WI38 (cell line): ENCODE results near the gene STEAP3.

Source experiments
- H3K4me3 ChIP-seq: 2 replicates; pipeline ENCODE4 v1.5.1; 2011; ENCODE audit warnings: low read depth, mild to moderate bottlenecking, control low read depth, low read length
- TF ChIP-seq, protein P1 (sequence below): IDR thresholded peaks from 2 replicates; pipeline ENCODE4 v1.5.1; 2012; ENCODE audit warnings: low read depth, mild to moderate bottlenecking, control low read depth, low read length

The STEAP3 gene

DNA sequence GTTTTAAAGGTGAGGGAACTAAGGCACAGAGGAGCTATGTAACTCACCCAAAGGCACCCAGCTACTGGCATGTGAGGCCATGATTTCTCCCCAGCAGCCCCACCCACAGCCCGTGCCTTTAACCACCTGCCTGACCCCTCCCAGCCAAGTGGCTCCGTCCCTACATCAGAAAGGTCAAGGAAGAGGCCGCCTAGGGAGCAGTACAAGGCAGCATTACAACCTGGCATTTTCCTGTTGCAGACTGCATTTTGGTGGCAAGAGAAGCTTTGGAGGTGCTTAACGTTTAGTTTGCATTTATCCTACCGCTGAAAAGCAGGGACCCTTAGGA is 17.5 kb downstream of the STEAP3 start:
- TF ChIP-seq, protein P1, sequence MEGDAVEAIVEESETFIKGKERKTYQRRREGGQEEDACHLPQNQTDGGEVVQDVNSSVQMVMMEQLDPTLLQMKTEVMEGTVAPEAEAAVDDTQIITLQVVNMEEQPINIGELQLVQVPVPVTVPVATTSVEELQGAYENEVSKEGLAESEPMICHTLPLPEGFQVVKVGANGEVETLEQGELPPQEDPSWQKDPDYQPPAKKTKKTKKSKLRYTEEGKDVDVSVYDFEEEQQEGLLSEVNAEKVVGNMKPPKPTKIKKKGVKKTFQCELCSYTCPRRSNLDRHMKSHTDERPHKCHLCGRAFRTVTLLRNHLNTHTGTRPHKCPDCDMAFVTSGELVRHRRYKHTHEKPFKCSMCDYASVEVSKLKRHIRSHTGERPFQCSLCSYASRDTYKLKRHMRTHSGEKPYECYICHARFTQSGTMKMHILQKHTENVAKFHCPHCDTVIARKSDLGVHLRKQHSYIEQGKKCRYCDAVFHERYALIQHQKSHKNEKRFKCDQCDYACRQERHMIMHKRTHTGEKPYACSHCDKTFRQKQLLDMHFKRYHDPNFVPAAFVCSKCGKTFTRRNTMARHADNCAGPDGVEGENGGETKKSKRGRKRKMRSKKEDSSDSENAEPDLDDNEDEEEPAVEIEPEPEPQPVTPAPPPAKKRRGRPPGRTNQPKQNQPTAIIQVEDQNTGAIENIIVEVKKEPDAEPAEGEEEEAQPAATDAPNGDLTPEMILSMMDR: no peak
- no peak overlapping the region for H3K4me3 ChIP-seq

DNA sequence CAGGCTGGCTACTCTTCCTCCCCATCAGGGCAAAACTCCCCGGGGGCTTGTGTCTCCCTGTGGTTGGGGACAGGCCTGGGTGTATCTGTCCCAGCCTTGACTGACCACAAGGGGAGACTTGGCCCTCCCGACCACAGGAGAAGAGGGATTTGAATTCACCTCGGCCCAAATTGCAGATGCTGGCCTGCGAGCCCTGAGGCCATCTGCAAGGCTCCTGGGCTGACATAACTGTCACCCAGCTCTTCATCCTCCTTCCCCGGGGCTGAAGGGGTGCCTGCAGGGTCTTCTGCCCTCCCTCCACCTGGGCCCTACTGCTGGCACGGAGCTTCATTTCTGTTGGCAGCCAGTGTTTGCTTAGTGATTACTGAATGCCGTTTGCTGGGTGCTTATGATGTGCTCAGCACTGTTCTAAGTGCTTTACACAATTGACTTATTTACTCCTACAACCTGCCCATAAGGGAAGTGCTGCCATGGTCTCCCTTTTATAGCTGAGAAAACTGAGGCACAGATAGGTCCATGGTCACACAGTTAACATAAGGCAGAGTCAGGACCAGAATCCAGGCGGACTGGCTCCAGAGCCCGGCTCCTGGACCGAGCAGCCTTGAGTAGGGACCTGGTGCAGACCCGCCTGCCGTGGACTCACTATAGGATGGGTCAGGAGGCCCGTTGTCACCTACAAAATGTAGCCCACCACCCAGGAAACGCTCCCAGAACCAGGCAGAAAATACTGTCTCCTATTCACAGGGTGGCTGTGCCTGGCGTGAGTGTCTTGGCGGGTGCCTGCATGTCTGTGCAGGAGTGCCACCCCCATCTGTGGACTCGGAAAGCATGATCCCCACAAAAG is 18.9 kb downstream of the STEAP3 start:
- TF ChIP-seq, protein P1: no peak
- no peak overlapping the region for H3K4me3 ChIP-seq

DNA sequence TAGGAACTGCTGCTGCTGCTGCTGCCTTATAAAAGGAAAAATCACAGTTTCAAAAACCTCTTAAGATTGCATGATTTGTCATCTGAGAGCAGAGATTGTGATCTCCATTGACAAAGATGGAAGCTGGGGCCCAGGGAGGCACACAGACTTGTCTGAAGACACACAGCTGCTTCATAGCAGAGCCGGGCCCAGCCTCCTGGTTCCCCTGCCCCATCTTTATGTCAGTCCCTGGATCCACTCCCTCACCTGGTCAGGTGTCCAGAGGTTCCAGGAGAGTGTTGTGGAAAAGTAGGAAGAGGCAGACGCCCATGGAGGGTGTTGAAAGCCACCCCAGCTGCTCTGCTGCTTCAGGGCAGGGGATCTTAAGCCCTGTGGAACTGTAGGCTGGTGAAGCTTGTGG is 20.0 kb downstream of the STEAP3 start:
- H3K4me3 ChIP-seq: no peak overlapping the region
- TF ChIP-seq, protein P1: no peak

DNA sequence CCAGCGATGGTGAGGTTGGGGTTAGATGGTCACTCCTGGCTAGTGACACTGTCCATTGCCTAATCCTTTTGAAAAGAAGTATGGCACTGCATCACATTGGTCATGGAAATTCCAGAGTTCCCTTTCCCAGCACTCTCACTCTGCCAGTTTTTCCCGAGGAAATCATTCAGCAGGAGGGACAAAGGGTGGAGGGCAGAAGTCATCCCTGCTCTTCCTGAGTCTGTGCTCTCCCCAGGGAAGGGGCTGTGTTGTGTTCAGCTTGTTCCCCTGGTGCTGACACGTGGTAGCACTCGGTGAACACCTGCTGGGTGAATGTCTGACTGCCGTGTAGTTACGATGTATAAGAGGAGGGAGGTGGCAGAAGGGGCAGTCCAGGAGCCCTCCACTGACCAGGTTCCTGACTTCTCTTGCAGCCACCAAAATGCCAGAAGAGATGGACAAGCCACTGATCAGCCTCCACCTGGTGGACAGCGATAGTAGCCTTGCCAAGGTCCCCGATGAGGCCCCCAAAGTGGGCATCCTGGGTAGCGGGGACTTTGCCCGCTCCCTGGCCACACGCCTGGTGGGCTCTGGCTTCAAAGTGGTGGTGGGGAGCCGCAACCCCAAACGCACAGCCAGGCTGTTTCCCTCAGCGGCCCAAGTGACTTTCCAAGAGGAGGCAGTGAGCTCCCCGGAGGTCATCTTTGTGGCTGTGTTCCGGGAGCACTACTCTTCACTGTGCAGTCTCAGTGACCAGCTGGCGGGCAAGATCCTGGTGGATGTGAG is 21.6 kb downstream of the STEAP3 start:
- no peak overlapping the region for H3K4me3 ChIP-seq
- TF ChIP-seq, protein P1: no peak

DNA sequence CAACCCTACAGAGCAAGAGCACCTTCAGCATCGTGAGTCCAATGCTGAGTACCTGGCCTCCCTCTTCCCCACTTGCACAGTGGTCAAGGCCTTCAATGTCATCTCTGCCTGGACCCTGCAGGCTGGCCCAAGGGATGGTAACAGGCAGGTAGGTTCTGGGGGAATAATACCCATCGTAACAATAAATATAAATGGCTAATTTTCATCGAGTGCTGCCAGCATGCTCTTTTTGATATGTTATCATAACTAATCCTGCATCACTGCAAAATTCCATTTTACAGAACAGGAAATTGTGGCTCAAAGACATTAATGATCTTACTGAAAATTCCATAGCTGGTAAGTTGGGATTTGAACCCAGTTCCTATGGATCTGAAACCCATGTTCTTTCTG is 22.2 kb downstream of the STEAP3 start:
- no peak overlapping the region for H3K4me3 ChIP-seq
- TF ChIP-seq, protein P1: no peak

DNA sequence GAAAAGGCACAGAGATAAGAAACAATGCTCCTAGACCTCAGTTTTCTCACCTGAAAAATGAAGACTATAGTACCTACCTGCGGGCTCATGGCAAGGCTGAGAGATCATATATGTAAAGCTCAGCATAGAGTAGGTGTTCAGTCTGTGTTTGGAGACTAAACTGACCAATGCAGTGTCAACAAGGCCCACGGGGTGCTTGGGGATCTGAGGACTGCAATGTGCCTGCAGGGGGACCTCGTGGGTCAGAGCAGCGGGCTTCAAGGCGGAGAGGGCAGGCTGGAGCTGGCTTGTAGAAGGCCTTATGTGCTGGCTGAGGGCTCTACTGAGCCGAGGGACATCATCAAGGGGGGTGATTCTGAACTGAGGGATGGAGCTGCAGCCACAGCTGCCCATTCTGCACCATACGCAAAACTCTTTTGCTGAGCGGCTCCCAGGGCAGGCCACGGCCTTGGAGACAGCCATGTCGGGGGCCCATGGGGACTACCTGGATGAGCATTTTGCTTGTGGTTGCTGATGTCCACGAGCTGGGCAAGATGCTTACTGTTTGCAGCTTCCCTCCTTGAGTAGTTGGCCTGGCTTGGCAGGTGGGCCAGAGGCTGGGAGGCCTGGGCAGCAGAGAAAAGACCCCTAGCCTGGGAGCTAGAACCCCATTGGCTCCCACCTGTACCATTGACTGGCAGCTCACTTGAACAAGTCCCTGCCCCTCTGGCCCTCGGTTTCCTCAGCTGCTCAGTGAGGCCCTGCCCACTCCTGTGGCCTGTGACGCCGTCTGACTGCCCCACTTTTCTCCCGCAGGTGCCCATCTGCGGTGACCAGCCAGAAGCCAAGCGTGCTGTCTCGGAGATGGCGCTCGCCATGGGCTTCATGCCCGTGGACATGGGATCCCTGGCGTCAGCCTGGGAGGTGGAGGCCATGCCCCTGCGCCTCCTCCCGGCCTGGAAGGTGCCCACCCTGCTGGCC is 23.5 kb downstream of the STEAP3 start:
- H3K4me3 ChIP-seq: no peak overlapping the region
- TF ChIP-seq, protein P1: no peak
